Ovary (tissue), 9 donors: Measurements from ENCODE around the gene ITGB5. TPM values are rescaled to one million over a fixed set of nuclear protein-coding genes. Genes with fewer than 3 reads are reported as not detected.
"Not testable (repeated sequence)": the region's sequence is repeated elsewhere in the genome, so short reads cannot be mapped to it uniquely, and the experiment has no call there.

Source experiments
- DNase-seq, 5 donors: peaks; one replicate each; pipeline ENCODE4 v3.0.0-alpha.2; 2019 to 2020
- H3K27ac ChIP-seq, 2 donors: fragments of 200-600 bp; one replicate each; pipeline versions ENCODE4 v1.5.1 to v1.8.0; 2019 to 2022
- H3K27me3 ChIP-seq: fragments of 200-600 bp; one replicate; pipeline ENCODE4 v1.8.0; 2022
- H3K36me3 ChIP-seq: fragments of 200-600 bp; sonication (generic); one replicate; pipeline ENCODE4 v1.5.1; 2019
- H3K4me1 ChIP-seq: one replicate; pipeline ENCODE4 v1.8.1; 2013; ENCODE audit warnings: mild to moderate bottlenecking, moderate library complexity; ENCODE audit not compliant: insufficient read depth
- H3K4me3 ChIP-seq: fragments of 200-600 bp; sonication (generic); one replicate; pipeline ENCODE4 v1.5.1; 2017
- H3K9me3 ChIP-seq, 2 donors: fragments of 200-600 bp in 1 of 2; sonication (generic) in 1 of 2; one replicate each; pipeline versions ENCODE4 v1.5.1 to v1.8.1; 2013 to 2019; ENCODE audit warnings: mild to moderate bottlenecking in 1 of 2, moderate library complexity in 1 of 2
- EP300 ChIP-seq: sonication (generic); formaldehyde crosslinking; IDR thresholded peaks from one replicate; pipeline ENCODE4 v1.6.1; 2017; ENCODE audit warnings: antibody characterized with exemption
- POLR2A ChIP-seq: fragments of 450-650 bp; IDR thresholded peaks from one replicate; pipeline ENCODE4 v1.6.1; 2017; ENCODE audit warnings: antibody characterized with exemption, mild to moderate bottlenecking, moderate library complexity
- WGBS, 3 donors: extraction: QIAGEN DNeasy Blood & Tissue Kit in 1 of 3; methylation state at CpG; one replicate each; pipeline versions ENCODE4 v1.1.5 to v1.1.7; 2013 to 2017; 5-methylcytosine and 5-hydroxymethylcytosine counted together
- intact Hi-C, 4 donors: fragments of 100-400 bp; cut with DNase I; formaldehyde crosslinking; loops; one replicate each; pipeline versions ENCODE4 v1.11.0 to v1.15.1; 2022 to 2023
- polyA plus RNA-seq, 2 donors: library from polyadenylated mRNA; stranded (reverse); fragments of 200-250 nt in 1 of 2; fragments of 350-450 nt in 1 of 2; fragmentation: Illumina TruSeq in 1 of 2; extraction: RNeasy Lipid Tissue Mini Kit (QIAGEN cat#74804) in 1 of 2; gene quantifications; one replicate each; pipeline ENCODE4 v1.2.3, GENCODE V29; 2013 to 2014
- total RNA-seq, 7 donors: library from RNA; depleted of rRNA in 2 of 7; stranded (reverse); fragments of >200 nt in 2 of 7; fragmentation: NEBNext Ultra II Directional in 3 of 7; extraction: Animal tissue kit (Norgen Biotek cat#: 25700) in 3 of 7; gene quantifications; one replicate each; pipeline versions ENCODE4 v1.1.0 to v1.2.4, GENCODE V29; 2016 to 2023
- TF ChIP-seq, protein P1 (sequence below), 3 donors: fragments of 450-650 bp in 2 of 3; fragments of 200-600 bp in 1 of 3; IDR thresholded peaks; one replicate each; pipeline versions ENCODE4 v1.5.1 to v1.8.0; 2016 to 2022; ENCODE audit warnings: antibody characterized with exemption in 3 of 3, mild to moderate bottlenecking in 1 of 3
- donor health status: DM: no; HTN: no; CAD: no; lungs with moderate emphysema.
- donor health status: DM: no; HTN: no; CAD: no.
- donor health status: Bipolar disorder and iron deficiency.
- donor health status: DM: yes; HTN: yes; CAD: no.
- donor health status: DM: no; HTN: no; CAD: no.
- donor health status: DM: yes; HTN: yes; CAD: no.

The ITGB5 gene
- total and polyA plus RNA-seq, 9 donors: 31.0 to 109 (median 38.0) TPM

DNA sequence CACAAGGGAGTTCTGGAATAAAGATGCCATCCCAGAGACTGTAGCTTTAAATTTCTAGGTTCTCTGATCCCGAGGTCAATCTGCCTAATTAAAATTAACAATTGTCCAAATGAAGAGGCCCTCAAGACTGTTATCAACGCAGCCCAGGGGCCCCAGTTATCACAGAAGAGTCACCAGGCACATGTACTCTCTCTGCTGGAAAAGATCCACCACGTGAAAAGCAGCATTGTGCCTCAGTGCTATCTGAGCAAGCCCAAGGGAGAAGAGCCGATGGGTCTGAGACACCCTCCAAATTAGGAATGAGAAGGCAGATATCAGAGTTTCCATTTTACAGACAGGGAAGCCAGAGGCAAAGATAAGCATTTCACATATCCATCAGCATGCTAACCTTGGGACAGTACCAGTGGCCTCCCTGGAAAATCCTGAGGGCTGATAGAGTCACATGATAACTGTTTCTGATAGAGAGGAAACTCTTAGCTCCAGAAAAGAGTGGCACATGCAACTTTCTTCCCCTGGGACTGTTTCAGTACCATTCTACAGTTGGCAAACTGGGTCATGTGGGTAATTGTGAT is 55.5 kb downstream of the ITGB5 start:
- Histone ChIP-seq H3K4me1 (peaks cover 19% of the 10 kb centered on the region), H3K27ac (no peak overlapping the region), H3K4me3 (no peak overlapping the region), H3K9me3 (no peaks in the 10 kb centered on the region), H3K36me3 (no peaks in the 10 kb centered on the region), H3K27me3 (no peaks in the 10 kb centered on the region)
- no peak for DNase-seq
- intact Hi-C loops: no loop called here
- TF ChIP-seq, protein P1, sequence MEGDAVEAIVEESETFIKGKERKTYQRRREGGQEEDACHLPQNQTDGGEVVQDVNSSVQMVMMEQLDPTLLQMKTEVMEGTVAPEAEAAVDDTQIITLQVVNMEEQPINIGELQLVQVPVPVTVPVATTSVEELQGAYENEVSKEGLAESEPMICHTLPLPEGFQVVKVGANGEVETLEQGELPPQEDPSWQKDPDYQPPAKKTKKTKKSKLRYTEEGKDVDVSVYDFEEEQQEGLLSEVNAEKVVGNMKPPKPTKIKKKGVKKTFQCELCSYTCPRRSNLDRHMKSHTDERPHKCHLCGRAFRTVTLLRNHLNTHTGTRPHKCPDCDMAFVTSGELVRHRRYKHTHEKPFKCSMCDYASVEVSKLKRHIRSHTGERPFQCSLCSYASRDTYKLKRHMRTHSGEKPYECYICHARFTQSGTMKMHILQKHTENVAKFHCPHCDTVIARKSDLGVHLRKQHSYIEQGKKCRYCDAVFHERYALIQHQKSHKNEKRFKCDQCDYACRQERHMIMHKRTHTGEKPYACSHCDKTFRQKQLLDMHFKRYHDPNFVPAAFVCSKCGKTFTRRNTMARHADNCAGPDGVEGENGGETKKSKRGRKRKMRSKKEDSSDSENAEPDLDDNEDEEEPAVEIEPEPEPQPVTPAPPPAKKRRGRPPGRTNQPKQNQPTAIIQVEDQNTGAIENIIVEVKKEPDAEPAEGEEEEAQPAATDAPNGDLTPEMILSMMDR (IDR thresholded peaks at IDR 0.05): no peak
- no peak for TF ChIP-seq POLR2A
- WGBS, 3 donors: 60 to 83% (median 78%) methylated on average over 4 of the region's 4 CpGs

DNA sequence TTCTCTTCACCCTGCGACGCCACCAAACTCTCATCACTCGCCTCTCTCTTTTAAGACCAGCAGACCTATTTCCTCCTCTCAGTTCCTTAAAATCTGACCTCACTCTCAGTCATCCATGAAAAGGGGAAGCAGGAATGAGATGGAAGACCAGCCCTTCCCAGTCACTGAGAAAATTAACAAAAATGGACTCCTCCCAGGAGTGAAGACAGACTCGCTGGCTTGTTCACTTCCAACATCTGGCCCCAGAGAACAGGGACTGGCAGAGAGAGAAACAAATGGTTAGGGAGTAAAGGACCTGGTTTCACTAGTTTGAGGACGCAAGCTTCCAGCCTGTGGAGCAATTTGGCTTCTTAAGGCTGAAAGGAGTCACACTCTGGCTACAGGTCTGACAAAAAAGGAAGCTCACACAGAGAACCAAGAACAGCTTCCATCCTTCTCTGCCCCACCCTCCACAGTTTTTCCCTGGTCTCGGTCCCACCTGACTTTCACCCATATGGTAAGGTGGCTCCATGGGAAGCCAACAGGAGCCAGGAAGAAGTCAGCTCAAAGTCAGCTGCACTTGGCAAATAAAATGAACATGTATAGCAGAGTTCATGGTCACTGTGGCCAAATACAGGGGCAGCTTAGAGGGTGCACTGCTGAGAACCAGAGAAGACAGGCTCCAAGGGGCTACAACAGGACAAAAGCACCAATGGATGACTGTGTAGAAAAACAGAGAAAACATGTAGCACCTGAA is 57.2 kb downstream of the ITGB5 start:
- WGBS, 3 donors: 64 to 80% (median 79%) methylated on average over 6 of the region's 6 CpGs
- intact Hi-C loops: no loop called here
- Histone ChIP-seq H3K36me3 (no peaks in the 10 kb centered on the region), H3K27ac (no peak overlapping the region), H3K27me3 (no peaks in the 10 kb centered on the region), H3K4me3 (no peak overlapping the region), H3K4me1 (peaks cover 9% of the 10 kb centered on the region), H3K9me3 (no peaks in the 10 kb centered on the region)
- TF ChIP-seq POLR2A (no peak), EP300 (no peak)
- TF ChIP-seq, protein P1 (IDR thresholded peaks at IDR 0.05): no peak
- DNase-seq: no peak

DNA sequence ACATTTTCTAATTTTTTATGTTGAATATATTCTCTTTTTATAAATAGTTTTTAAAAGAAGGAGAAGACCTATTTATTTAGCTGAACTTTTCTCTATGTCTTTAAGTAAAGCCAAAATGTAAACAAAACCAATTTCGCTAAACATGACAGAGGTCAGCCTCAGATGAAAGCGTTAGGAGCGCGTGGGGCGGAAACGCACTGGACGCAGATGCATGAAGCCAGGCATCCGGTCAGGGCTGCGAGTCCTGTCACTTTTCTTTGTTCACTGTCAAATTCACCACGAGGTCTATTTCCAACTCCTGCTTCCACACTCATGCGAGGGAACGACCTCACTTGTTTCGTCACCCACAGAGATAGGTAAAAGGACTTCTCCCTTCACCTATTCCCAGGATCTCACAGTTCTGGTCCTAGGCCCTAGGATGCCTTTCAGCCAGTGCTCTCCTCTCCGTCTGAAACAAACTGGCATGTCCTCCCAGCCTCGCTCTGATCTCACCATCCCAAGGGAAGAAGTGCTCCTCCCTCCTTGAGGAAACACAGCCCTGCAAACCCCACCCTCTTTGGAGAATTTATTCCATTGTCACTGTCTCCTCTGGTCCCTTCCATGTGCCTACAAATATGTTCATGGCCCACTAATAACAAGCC is 57.9 kb downstream of the ITGB5 start:
- Histone ChIP-seq H3K27me3 (no peaks in the 10 kb centered on the region), H3K4me1 (peaks cover 7% of the 10 kb centered on the region), H3K4me3 (no peak overlapping the region), H3K36me3 (no peaks in the 10 kb centered on the region), H3K27ac (no peak overlapping the region), H3K9me3 (no peaks in the 10 kb centered on the region)
- DNase-seq: no peak
- 88 to 92% (median 91%) methylated on average over 15 of the region's 15 CpGs for WGBS, 3 donors
- intact Hi-C loops: no loop called here
- TF ChIP-seq POLR2A (no peak), EP300 (no peak)
- TF ChIP-seq, protein P1 (IDR thresholded peaks at IDR 0.05): no peak

DNA sequence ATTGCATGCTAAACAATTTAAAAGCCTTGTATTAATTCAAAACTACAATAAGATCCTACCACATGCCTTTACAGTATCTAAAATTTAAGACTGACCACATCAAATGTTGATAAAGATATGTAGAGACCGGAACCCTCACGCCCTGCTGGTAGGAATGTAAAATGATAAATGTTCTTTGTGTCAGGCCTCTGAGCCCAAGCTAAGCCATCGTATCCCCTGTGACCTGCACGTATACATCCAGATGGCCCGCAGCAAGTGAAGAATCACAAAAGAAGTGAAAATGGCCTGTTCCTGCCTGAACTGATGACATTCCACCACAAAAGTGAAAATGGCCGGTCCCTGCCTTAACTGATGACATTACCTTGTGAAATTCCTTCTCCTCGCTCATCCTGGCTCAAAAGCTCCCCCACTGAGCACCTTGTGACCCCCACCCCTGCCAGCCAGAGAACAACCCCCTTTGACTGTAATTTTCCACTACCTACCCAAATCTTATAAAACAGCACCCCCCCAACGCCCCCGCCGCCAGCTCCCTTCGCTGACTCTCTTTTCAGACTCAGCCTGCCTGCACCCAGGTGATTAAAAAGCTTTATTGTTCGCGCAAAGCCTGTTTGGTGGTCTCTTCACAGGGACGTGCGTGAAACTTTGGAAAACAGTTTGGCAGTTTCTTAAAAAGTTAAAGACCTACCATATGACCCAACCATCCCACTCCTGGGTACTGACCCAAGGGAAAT is 59.5 kb downstream of the ITGB5 start:
- intact Hi-C loops, H3K9me3 ChIP-seq, H3K27me3 ChIP-seq, DNase-seq, H3K4me3 ChIP-seq, H3K27ac ChIP-seq, H3K36me3 ChIP-seq, H3K4me1 ChIP-seq: not testable (repeated sequence)
- 86 to 90% (median 86%) methylated on average over 14 to 15 of the region's 15 CpGs for WGBS, 3 donors
